ENCODE measurements around the gene ERCC2. TPM values are rescaled to one million over a fixed set of nuclear protein-coding genes. Genes with fewer than 3 reads are reported as not detected.

Gene ERCC2
- polyA plus RNA-seq (2013), result 22.9 TPM

GRCh38 chr19:45370410-45371204 is at the start of gene ERCC2:
Gene ERCC2 (minus strand): TSS chr19:45370573. CDS start chr19:45370540, 33 bp downstream.
- 5% methylated on average over 52 of the region's 55 CpGs for WGBS (ENCODE audit: insufficient coverage)
- ChIA-PET POLR2A (interaction anchor here (1.3 kb wide), 1 partner anchor 21 kb away, joined by 6 read pairs; no protein-coding TSS in a partner anchor), CTCF (interaction anchor here (1.0 to 4.5 kb wide), 2 partner anchors 25 to 31 kb away, joined by 3 to 17 read pairs; no protein-coding TSS in a partner anchor)
- Histone ChIP-seq H3K36me3 (ENCODE audit: control insufficient read depth in 4 of 4, insufficient read depth in 4 of 4, low read length in 3 of 4) (peaks cover 0 to 4% (median under 1%) of the 10 kb centered on the region in 4 experiments), H3K4me1 (ENCODE audit: control extremely low read depth in 1 of 4, control insufficient read depth in 4 of 4, insufficient read depth in 4 of 4, low read length in 3 of 4) (peaks cover 0 to 10% (median 5%) of the 10 kb centered on the region in 4 experiments), H3K27ac (ENCODE audit: insufficient read depth in 1 of 2, low read depth in 1 of 2, low read length in 2 of 2, poor library complexity in 1 of 2, severe bottlenecking in 2 of 2) (peak within 1 kb of the TSS; percentile 55 to 83), H3K4me3 (ENCODE audit: control insufficient read depth in 1 of 7, extremely low read depth in 1 of 7, insufficient read depth in 4 of 7, low read depth in 2 of 7, low read length in 6 of 7) (peak within 1 kb of the TSS; percentile 53 to 90 (median 79)), H3K9me3 (ENCODE audit: control extremely low read depth in 1 of 5, control insufficient read depth in 4 of 5, insufficient read depth in 2 of 5, low read depth in 1 of 5, low read length in 4 of 5) (no peaks in the 10 kb centered on the region), H3K27me3 (replicated peaks in 2 of 5; ENCODE audit: control insufficient read depth in 4 of 5, insufficient read depth in 5 of 5, low read length in 4 of 5) (no peaks in the 10 kb centered on the region)
- DNase-seq, result peak; percentile 98 to 99 (median 98)

GRCh38 chr19:45419895-45420294 is 49.5 kb upstream of the ERCC2 start:
- H3K9me3 ChIP-seq (ENCODE audit: control extremely low read depth in 1 of 5, control insufficient read depth in 4 of 5, insufficient read depth in 2 of 5, low read depth in 1 of 5, low read length in 4 of 5), result no peaks in the 10 kb centered on the region
- ChIA-PET POLR2A (no interaction called here), CTCF (interaction anchor here (1.5 to 1.9 kb wide), 2 partner anchors 18 to 19 kb away, joined by 4 read pairs; no protein-coding TSS in a partner anchor)
- DNase-seq, result no peak
- H3K27ac ChIP-seq (ENCODE audit: insufficient read depth in 1 of 2, low read depth in 1 of 2, low read length in 2 of 2, poor library complexity in 1 of 2, severe bottlenecking in 2 of 2), result peak overlapping the region in 1 of 2 experiments; percentile 43
- H3K36me3 ChIP-seq (ENCODE audit: control insufficient read depth in 4 of 4, insufficient read depth in 4 of 4, low read length in 3 of 4), result peaks cover 5 to 33% (median 30%) of the 10 kb centered on the region in 4 experiments
- no peaks in the 10 kb centered on the region for H3K27me3 ChIP-seq (replicated peaks in 2 of 5; ENCODE audit: control insufficient read depth in 4 of 5, insufficient read depth in 5 of 5, low read length in 4 of 5)
- WGBS (ENCODE audit: insufficient coverage), result 50% methylated on average over 2 of the region's 3 CpGs
- H3K4me1 ChIP-seq (ENCODE audit: control extremely low read depth in 1 of 4, control insufficient read depth in 4 of 4, insufficient read depth in 4 of 4, low read length in 3 of 4), result peaks cover 6 to 65% (median 47%) of the 10 kb centered on the region in 4 experiments
- peak overlapping the region in 2 of 7 experiments; percentile 1 to 52 for H3K4me3 ChIP-seq (ENCODE audit: control insufficient read depth in 1 of 7, extremely low read depth in 1 of 7, insufficient read depth in 4 of 7, low read depth in 2 of 7, low read length in 6 of 7)

- peaks cover 5 to 37% (median 34%) of the 10 kb centered on the region in 4 experiments for H3K36me3 ChIP-seq (ENCODE audit: control insufficient read depth in 4 of 4, insufficient read depth in 4 of 4, low read length in 3 of 4)
- no CpG with 5 or more reads among the region's 4 CpGs for WGBS (ENCODE audit: insufficient coverage)
- ChIA-PET POLR2A (no interaction called here), CTCF (interaction anchor here (1.5 to 5.3 kb wide), 3 partner anchors 16 to 20 kb away, joined by 4 to 34 read pairs (median 4); partner anchors contain the start of gene PPP1R13L)
- H3K4me3 ChIP-seq (ENCODE audit: control insufficient read depth in 1 of 7, extremely low read depth in 1 of 7, insufficient read depth in 4 of 7, low read depth in 2 of 7, low read length in 6 of 7), result peak overlapping the region in 2 of 7 experiments; percentile 1 to 52
- no peaks in the 10 kb centered on the region for H3K9me3 ChIP-seq (ENCODE audit: control extremely low read depth in 1 of 5, control insufficient read depth in 4 of 5, insufficient read depth in 2 of 5, low read depth in 1 of 5, low read length in 4 of 5)
- peak in 2 of 3 donors; percentile 60 to 72 for DNase-seq
- H3K27me3 ChIP-seq (replicated peaks in 2 of 5; ENCODE audit: control insufficient read depth in 4 of 5, insufficient read depth in 5 of 5, low read length in 4 of 5), result no peaks in the 10 kb centered on the region
- H3K4me1 ChIP-seq (ENCODE audit: control extremely low read depth in 1 of 4, control insufficient read depth in 4 of 4, insufficient read depth in 4 of 4, low read length in 3 of 4), result peaks cover 6 to 60% (median 42%) of the 10 kb centered on the region in 4 experiments
- H3K27ac ChIP-seq (ENCODE audit: insufficient read depth in 1 of 2, low read depth in 1 of 2, low read length in 2 of 2, poor library complexity in 1 of 2, severe bottlenecking in 2 of 2), result peak overlapping the region in 1 of 2 experiments; percentile 43
Observed at GRCh38 chr19:45419396-45419795, 49.0 kb upstream of the ERCC2 start.

- peak overlapping the region in 1 of 2 experiments; percentile 39 for H3K27ac ChIP-seq (ENCODE audit: insufficient read depth in 1 of 2, low read depth in 1 of 2, low read length in 2 of 2, poor library complexity in 1 of 2, severe bottlenecking in 2 of 2)
- ChIA-PET POLR2A (no interaction called here), CTCF (interaction anchor here (1.9 to 5.3 kb wide), 3 partner anchors 16 to 67 kb away, joined by 4 to 34 read pairs (median 6); partner anchors contain the start of gene PPP1R13L)
- no peak for DNase-seq
- H3K4me1 ChIP-seq (ENCODE audit: control extremely low read depth in 1 of 4, control insufficient read depth in 4 of 4, insufficient read depth in 4 of 4, low read length in 3 of 4), result peaks cover 6 to 54% (median 36%) of the 10 kb centered on the region in 4 experiments
- H3K36me3 ChIP-seq (ENCODE audit: control insufficient read depth in 4 of 4, insufficient read depth in 4 of 4, low read length in 3 of 4), result peaks cover 5 to 43% (median 39%) of the 10 kb centered on the region in 4 experiments
- H3K9me3 ChIP-seq (ENCODE audit: control extremely low read depth in 1 of 5, control insufficient read depth in 4 of 5, insufficient read depth in 2 of 5, low read depth in 1 of 5, low read length in 4 of 5), result no peaks in the 10 kb centered on the region
- H3K4me3 ChIP-seq (ENCODE audit: control insufficient read depth in 1 of 7, extremely low read depth in 1 of 7, insufficient read depth in 4 of 7, low read depth in 2 of 7, low read length in 6 of 7), result peak overlapping the region in 2 of 7 experiments; percentile 8 to 52
- 34% methylated on average over 3 of the region's 9 CpGs for WGBS (ENCODE audit: insufficient coverage)
- no peaks in the 10 kb centered on the region for H3K27me3 ChIP-seq (replicated peaks in 2 of 5; ENCODE audit: control insufficient read depth in 4 of 5, insufficient read depth in 5 of 5, low read length in 4 of 5)
Observed at GRCh38 chr19:45418802-45419201, 48.4 kb upstream of the ERCC2 start.

GRCh38 chr19:45417151-45417550 is 46.8 kb upstream of the ERCC2 start:
- POLR2A ChIA-PET, result no interaction called here
- 67% methylated on average over 3 of the region's 4 CpGs for WGBS (ENCODE audit: insufficient coverage)
- peaks cover 6 to 41% (median 24%) of the 10 kb centered on the region in 4 experiments for H3K4me1 ChIP-seq (ENCODE audit: control extremely low read depth in 1 of 4, control insufficient read depth in 4 of 4, insufficient read depth in 4 of 4, low read length in 3 of 4)
- peaks cover 7 to 58% (median 47%) of the 10 kb centered on the region in 4 experiments for H3K36me3 ChIP-seq (ENCODE audit: control insufficient read depth in 4 of 4, insufficient read depth in 4 of 4, low read length in 3 of 4)
- CTCF ChIA-PET, result interaction anchor here (0.6 to 5.3 kb wide), 3 partner anchors 14 to 237 kb away, joined by 3 to 34 read pairs (median 6); partner anchors contain the start of gene PPP1R13L
- no peak overlapping the region for H3K4me3 ChIP-seq (ENCODE audit: control insufficient read depth in 1 of 7, extremely low read depth in 1 of 7, insufficient read depth in 4 of 7, low read depth in 2 of 7, low read length in 6 of 7)
- no peaks in the 10 kb centered on the region for H3K27me3 ChIP-seq (replicated peaks in 2 of 5; ENCODE audit: control insufficient read depth in 4 of 5, insufficient read depth in 5 of 5, low read length in 4 of 5)
- H3K27ac ChIP-seq (ENCODE audit: insufficient read depth in 1 of 2, low read depth in 1 of 2, low read length in 2 of 2, poor library complexity in 1 of 2, severe bottlenecking in 2 of 2), result no peak overlapping the region
- no peak for DNase-seq
- H3K9me3 ChIP-seq (ENCODE audit: control extremely low read depth in 1 of 5, control insufficient read depth in 4 of 5, insufficient read depth in 2 of 5, low read depth in 1 of 5, low read length in 4 of 5), result no peaks in the 10 kb centered on the region

- H3K36me3 ChIP-seq (ENCODE audit: control insufficient read depth in 4 of 4, insufficient read depth in 4 of 4, low read length in 3 of 4), result peaks cover 2 to 48% (median 35%) of the 10 kb centered on the region in 4 experiments
- no peak overlapping the region for H3K4me3 ChIP-seq (ENCODE audit: control insufficient read depth in 1 of 7, extremely low read depth in 1 of 7, insufficient read depth in 4 of 7, low read depth in 2 of 7, low read length in 6 of 7)
- no peaks in the 10 kb centered on the region for H3K9me3 ChIP-seq (ENCODE audit: control extremely low read depth in 1 of 5, control insufficient read depth in 4 of 5, insufficient read depth in 2 of 5, low read depth in 1 of 5, low read length in 4 of 5)
- H3K27me3 ChIP-seq (replicated peaks in 2 of 5; ENCODE audit: control insufficient read depth in 4 of 5, insufficient read depth in 5 of 5, low read length in 4 of 5), result no peaks in the 10 kb centered on the region
- whole genome bisulfite sequencing (ENCODE audit: insufficient coverage), result 94% methylated on average over 4 of the region's 8 CpGs
- DNase-seq, result no peak
- ChIA-PET CTCF (interaction anchor here (0.7 to 5.3 kb wide), 3 partner anchors 11 to 40 kb away, joined by 3 to 34 read pairs (median 9); partner anchors contain the start of gene PPP1R13L), POLR2A (no interaction called here)
- peaks cover 6 to 19% (median 9%) of the 10 kb centered on the region in 4 experiments for H3K4me1 ChIP-seq (ENCODE audit: control extremely low read depth in 1 of 4, control insufficient read depth in 4 of 4, insufficient read depth in 4 of 4, low read length in 3 of 4)
- H3K27ac ChIP-seq (ENCODE audit: insufficient read depth in 1 of 2, low read depth in 1 of 2, low read length in 2 of 2, poor library complexity in 1 of 2, severe bottlenecking in 2 of 2), result no peak overlapping the region
Observed at GRCh38 chr19:45414468-45414867, 44.1 kb upstream of the ERCC2 start.

Data from common myeloid progenitor, CD34-positive (primary cell).